Fibroblast of lung (primary cell): Measurements from ENCODE around the gene HOXC12.

Source experiments
- EZH2 ChIP-seq: IDR thresholded peaks from 2 replicates; pipeline ENCODE4 v1.5.1; 2012; ENCODE audit warnings: low read length, control low read depth, mild to moderate bottlenecking; ENCODE audit errors: missing control alignments
- TF ChIP-seq, protein P1 (sequence below), 2 donors: IDR thresholded peaks in 1 of 2; conservative IDR thresholded peaks in 1 of 2; 1 replicate in 1 of 2; 2 replicates in 1 of 2; pipeline ENCODE4 v1.5.1; 2011 to 2012; ENCODE audit warnings: low read length in 2 of 2, control low read depth in 1 of 2, inconsistent platforms in 1 of 2, low read depth in 1 of 2, mild to moderate bottlenecking in 1 of 2

GRCh38 chr12:54001283-54002187 is 46.8 kb downstream of the HOXC12 start:
- no peak for TF ChIP-seq EZH2
- TF ChIP-seq, protein P1, sequence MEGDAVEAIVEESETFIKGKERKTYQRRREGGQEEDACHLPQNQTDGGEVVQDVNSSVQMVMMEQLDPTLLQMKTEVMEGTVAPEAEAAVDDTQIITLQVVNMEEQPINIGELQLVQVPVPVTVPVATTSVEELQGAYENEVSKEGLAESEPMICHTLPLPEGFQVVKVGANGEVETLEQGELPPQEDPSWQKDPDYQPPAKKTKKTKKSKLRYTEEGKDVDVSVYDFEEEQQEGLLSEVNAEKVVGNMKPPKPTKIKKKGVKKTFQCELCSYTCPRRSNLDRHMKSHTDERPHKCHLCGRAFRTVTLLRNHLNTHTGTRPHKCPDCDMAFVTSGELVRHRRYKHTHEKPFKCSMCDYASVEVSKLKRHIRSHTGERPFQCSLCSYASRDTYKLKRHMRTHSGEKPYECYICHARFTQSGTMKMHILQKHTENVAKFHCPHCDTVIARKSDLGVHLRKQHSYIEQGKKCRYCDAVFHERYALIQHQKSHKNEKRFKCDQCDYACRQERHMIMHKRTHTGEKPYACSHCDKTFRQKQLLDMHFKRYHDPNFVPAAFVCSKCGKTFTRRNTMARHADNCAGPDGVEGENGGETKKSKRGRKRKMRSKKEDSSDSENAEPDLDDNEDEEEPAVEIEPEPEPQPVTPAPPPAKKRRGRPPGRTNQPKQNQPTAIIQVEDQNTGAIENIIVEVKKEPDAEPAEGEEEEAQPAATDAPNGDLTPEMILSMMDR (conservative IDR thresholded peaks at IDR 0.05 in 1 of 2, IDR thresholded peaks at IDR 0.05 in 1 of 2; ENCODE audit: low read depth in 1 of 2, low read length in 2 of 2): no peak
